Prostate gland (tissue), 2 donors: ENCODE results near the gene COL16A1.

Source experiments
- POLR2A ChIP-seq: fragments of 450-650 bp; IDR thresholded peaks from one replicate; pipeline ENCODE4 v1.6.1; 2016; ENCODE audit warnings: antibody characterized with exemption, mild to moderate bottlenecking
- POLR2AphosphoS5 ChIP-seq: sonication (generic); formaldehyde crosslinking; IDR thresholded peaks from one replicate; pipeline ENCODE4 v1.6.1; 2017; ENCODE audit warnings: antibody characterized with exemption
- TF ChIP-seq, protein P1 (sequence below), 4 experiments: fragments of 200-600 bp in 2 of 4; fragments of 450-650 bp in 2 of 4; sonication (generic) in 2 of 4; IDR thresholded peaks; 1 replicate in 3 of 4; 2 replicates in 1 of 4; pipeline ENCODE4 v1.5.1; 2016 to 2019; ENCODE audit warnings: antibody characterized with exemption in 4 of 4, mild to moderate bottlenecking in 2 of 4, moderate library complexity in 2 of 4

DNA sequence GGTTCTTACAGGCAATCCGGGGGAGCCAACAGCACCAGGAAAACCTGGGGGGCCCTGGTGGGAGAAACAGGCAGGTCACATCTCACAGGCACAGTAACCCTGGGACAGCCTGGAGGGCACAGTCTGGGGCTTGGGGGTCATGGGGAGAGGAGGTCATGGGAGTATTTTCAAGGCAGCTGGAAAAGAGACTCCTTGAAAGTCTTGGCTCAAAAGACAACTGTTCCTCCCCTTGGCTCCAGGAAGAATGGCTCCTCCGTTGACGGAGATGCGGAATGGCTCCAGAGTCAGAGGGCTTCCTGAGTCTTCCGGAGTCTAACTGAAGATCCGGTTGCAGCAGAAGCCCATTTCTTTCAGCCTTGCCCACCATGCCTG is 33.2 kb downstream of the COL16A1 start:
- TF ChIP-seq POLR2AphosphoS5 (no peak), POLR2A (no peak)
- TF ChIP-seq, protein P1, sequence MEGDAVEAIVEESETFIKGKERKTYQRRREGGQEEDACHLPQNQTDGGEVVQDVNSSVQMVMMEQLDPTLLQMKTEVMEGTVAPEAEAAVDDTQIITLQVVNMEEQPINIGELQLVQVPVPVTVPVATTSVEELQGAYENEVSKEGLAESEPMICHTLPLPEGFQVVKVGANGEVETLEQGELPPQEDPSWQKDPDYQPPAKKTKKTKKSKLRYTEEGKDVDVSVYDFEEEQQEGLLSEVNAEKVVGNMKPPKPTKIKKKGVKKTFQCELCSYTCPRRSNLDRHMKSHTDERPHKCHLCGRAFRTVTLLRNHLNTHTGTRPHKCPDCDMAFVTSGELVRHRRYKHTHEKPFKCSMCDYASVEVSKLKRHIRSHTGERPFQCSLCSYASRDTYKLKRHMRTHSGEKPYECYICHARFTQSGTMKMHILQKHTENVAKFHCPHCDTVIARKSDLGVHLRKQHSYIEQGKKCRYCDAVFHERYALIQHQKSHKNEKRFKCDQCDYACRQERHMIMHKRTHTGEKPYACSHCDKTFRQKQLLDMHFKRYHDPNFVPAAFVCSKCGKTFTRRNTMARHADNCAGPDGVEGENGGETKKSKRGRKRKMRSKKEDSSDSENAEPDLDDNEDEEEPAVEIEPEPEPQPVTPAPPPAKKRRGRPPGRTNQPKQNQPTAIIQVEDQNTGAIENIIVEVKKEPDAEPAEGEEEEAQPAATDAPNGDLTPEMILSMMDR (IDR thresholded peaks at IDR 0.05): no peak
